Left colon (tissue), 2 donors: ENCODE results near the gene CYSRT1. TPM values are rescaled to one million over a fixed set of nuclear protein-coding genes. Genes with fewer than 3 reads are reported as not detected.

Experiments used
- ATAC-seq: fragments of 200-7000 bp; cut with Tn5 transposase; one replicate; pipeline ENCODE4 v1.9.1; 2020; ENCODE audit warnings: mild to moderate bottlenecking, moderate library complexity
- DNase-seq, 2 donors: peaks; one replicate each; pipeline ENCODE4 v3.0.0-alpha.2; 2020
- intact Hi-C, 2 donors: fragments of 100-400 bp; cut with DNase I in 1 of 2; cut with micrococcal nuclease in 1 of 2; formaldehyde crosslinking; loops; one replicate each; pipeline versions ENCODE4 v1.11.2 to v1.14.0; 2022; cut with DNase I, micrococcal nuclease
- total RNA-seq, 2 donors: library from RNA; stranded (reverse); fragmentation: NEBNext Ultra II Directional; extraction: Animal tissue kit (Norgen Biotek cat#: 25700); gene quantifications; one replicate each; pipeline ENCODE4 v1.2.1, GENCODE V29; 2021
- donor health status: DM: no; HTN: no; CAD: no.
- donor health status: DM: yes; HTN: yes; CAD: no.

Gene CYSRT1
- total RNA-seq, 2 donors from 2014 or later: 0.43 to 0.47 TPM

- intact Hi-C loops: no loop called here
- peak; percentile 83 for ATAC-seq
- peak; percentile 76 to 83 for DNase-seq
Observed at GRCh38 chr9:137269231-137269772, 44.3 kb downstream of the CYSRT1 start.

DNA sequence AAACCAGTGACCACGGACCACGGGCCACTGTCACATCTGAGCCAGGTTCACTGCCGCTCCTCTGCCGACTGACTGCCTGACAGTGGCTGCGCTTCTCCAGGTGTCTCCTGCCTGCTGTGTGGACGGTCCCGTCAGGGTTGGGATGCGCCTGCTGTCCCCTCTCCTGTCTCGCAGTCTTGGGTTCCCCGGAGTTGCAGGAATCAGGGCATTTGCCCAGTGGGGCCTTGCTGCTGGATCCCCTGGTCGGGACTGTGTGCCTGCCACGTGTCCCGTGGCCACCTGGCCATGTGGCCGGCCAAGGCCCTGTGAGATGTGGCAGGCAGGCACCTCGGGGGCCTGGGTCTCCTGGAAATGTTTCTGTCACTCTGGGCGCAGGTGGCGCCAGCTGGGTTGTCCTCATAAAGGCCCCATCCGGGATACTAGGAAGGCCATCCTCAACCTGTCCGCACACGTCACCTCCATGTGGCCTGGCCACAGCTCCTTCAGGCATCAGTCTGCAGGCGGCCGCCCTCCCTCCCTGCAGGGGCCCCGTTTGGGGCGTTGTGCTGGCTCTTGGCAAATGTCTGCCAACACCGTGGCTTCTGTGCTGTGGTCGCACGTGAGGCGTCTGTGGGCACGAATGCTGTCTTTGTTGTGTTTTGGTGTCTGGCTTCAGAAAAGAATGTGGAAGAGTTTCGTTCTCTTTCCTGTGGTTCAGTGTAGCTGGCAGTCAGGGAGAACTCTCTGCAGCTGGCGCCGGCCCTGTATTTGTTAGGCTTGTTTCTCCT lies 46.1 kb downstream of the CYSRT1 start:
- DNase-seq: no peak
- intact Hi-C loops: no loop called here

DNA sequence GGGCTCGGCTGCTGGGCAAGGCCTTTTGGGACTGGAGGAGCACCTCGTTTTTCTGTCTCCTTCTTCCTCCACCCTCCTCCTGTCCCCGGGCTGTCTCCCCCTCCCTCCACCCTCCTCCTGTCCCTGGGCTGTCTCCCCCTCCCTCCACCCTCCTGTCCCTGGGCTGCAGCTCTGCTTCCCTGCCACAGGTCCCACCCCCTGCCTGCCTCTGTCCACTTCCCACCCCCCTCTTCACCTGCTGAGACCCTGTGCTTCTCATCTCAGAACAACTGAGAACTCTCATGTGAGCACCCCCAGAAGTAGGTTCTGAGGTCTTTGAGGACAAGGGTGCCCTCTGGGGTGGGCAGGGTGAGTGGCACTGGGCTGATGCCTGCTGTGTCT lies 46.7 kb downstream of the CYSRT1 start:
- intact Hi-C loops: no loop called here
- ATAC-seq (no peak), DNase-seq (no peak)

More for the DNA sequence above, 46.1 kb downstream of the CYSRT1 start:
- no peak for ATAC-seq

DNA sequence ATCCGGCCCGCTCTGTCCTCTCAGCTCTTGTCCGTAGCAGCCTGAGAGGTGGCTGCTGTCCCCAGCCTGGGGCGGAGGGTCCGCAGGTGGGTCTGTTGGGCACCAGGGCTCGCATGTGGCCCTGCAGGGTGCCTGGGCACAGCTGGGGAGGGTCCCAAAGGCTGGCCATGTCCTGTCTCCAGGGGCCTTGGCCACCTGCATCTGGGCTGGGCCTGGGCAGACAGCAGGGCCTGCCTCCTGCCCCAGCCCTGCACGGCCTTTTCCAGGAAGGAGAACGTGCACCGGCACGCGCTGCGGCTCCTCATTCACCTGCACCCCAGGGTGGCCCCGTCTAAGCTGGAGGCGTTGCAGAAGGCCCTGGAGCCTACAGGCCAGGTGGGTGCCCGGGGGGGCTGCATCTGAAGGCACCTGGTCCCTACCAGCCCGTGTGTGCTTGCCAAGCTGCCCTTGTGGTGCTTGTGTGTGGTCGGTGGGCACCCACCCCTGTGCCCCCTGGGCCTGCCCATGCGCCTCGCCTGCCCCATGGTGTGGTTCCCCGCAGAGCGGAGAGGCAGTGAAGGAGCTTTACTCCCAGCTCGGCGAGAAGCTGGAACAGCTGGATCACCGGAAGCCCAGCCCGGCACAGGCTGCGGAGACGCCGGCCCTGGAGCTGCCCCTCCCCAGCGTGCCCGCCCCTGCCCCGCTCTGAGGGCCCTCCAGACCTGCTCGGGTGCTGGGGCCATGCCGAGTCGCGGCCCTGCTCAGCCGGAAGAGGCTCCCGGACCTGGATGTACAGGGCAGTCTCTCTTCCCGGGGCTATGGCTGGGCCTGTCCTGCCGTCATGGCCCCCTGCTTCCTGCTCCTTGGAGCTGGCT lies 47.5 kb downstream of the CYSRT1 start:
- no peak for ATAC-seq
- DNase-seq: no peak
- intact Hi-C loops: no loop called here

GRCh38 chr9:137273095-137273490 lies 48.1 kb downstream of the CYSRT1 start:
- DNase-seq (no peak), ATAC-seq (no peak)
- intact Hi-C loops: no loop called here

DNA sequence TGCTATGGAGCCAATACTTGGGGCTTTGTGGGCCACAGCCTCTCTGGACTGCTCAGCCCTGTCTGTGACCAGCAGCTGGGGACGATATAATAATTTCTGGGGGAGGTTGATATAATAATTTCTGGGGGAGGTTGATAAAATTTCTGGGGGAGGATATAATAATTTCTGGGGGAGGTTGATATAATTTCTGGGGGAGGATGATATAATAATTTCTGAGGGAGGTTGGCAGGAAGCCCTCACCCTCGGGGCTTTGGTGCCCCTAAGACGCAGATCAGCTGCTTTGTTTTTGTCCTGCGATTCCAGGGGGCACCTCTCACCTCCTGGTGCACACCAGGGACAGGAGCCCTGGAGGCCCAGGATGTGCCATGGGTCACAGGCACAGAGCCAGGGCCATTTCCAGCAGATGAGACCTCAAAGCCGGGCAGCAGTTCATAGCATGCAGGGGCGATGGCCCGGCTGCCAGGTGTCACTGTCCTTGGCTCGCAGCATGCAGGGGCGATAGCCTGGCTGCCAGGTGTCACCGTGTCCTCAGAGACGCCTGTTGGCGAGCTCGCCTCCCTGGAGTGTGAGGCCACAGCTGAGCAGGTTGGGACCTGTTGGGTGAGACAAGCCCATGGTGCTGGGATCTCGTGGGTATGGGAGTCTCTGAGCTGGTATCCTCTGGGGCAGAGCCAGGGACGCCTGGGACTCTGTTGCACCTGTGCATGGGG lies 48.8 kb downstream of the CYSRT1 start:
- DNase-seq (no peak), ATAC-seq (peak; percentile 2)
- intact Hi-C loops: no loop called here

DNA sequence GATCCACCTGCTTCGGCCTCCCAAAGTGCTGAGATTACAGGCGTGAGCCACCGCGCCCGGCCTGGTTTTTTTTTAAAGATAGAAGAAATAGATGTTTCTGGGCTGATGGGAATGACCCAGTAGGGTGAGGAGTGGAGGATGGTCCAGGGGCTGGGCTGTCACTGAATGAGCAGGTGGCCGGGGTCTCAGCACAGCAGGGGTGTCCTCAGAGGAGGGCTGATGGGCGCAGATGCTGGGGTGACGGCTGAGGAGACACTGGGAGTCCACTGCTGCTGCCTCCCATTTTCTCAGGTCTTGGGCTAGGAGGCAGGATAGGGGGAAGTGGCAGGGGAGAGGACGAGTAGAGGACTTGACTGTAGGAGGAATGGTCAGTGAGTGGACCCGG lies 50.2 kb downstream of the CYSRT1 start:
- DNase-seq (no peak), ATAC-seq (no peak)
- intact Hi-C loops: no loop called here

Other genes with a start within 250 kb of the CYSRT1 start
- 10 to 100 TPM in 1 of 2 donors, 1 to 10 TPM in 1; 8.7 to 36.9 TPM for gene PTGDS, start 247.7 kb upstream of the CYSRT1 start, total RNA-seq
- under 1 TPM in 1 of 2 donors, not detected in 1; 0.06 TPM for gene LCNL1, start 242.2 kb upstream of the CYSRT1 start, total RNA-seq
- gene PAXX, start 232.8 kb upstream of the CYSRT1 start, total RNA-seq: 10 to 100 TPM; 33.3 to 41.2 TPM
- 1 to 10 TPM; 3.2 to 3.8 TPM for gene CLIC3, start 228.6 kb upstream of the CYSRT1 start, total RNA-seq
- gene ABCA2, start 196.9 kb upstream of the CYSRT1 start, total RNA-seq: 10 to 100 TPM; 55.5 to 56.0 TPM
- not detected for gene FUT7, start 193.1 kb upstream of the CYSRT1 start, total RNA-seq
- 100 to 1,000 TPM; 170 to 204 TPM for gene NPDC1, start 179.0 kb upstream of the CYSRT1 start, total RNA-seq
- gene ENTPD2, start 171.1 kb upstream of the CYSRT1 start, total RNA-seq: 10 to 100 TPM; 25.0 to 26.3 TPM
- gene SAPCD2, start 154.6 kb upstream of the CYSRT1 start, total RNA-seq: 10 to 100 TPM; 10.3 to 16.8 TPM
- gene UAP1L1, start 147.7 kb upstream of the CYSRT1 start, total RNA-seq: 10 to 100 TPM; 13.0 to 18.2 TPM
- gene MAN1B1, start 138.2 kb upstream of the CYSRT1 start, total RNA-seq: 10 to 100 TPM; 50.0 to 53.5 TPM
- 10 to 100 TPM; 53.1 to 66.0 TPM for gene DPP7, start 110.4 kb upstream of the CYSRT1 start, total RNA-seq
- under 1 TPM; 0.46 to 0.47 TPM for gene GRIN1, start 86.0 kb upstream of the CYSRT1 start, total RNA-seq
- 10 to 100 TPM; 70.0 to 95.7 TPM for gene LRRC26, start 55.1 kb upstream of the CYSRT1 start, total RNA-seq
- gene TMEM210, start 53.1 kb upstream of the CYSRT1 start, total RNA-seq: under 1 TPM; 0.67 to 0.70 TPM
- 10 to 100 TPM; 50.6 to 64.1 TPM for gene ANAPC2, start 36.6 kb upstream of the CYSRT1 start, total RNA-seq
- 10 to 100 TPM; 56.7 to 68.8 TPM for gene SSNA1, start 36.5 kb upstream of the CYSRT1 start, total RNA-seq
- 100 to 1,000 TPM; 134 to 154 TPM for gene TPRN, start 24.4 kb upstream of the CYSRT1 start, total RNA-seq
- 10 to 100 TPM; 36.2 to 40.0 TPM for gene TMEM203, start 19.5 kb upstream of the CYSRT1 start, total RNA-seq
- 10 to 100 TPM; 12.1 to 18.8 TPM for gene NDOR1, start 19.5 kb upstream of the CYSRT1 start, total RNA-seq
- gene RNF208, start 2.9 kb upstream of the CYSRT1 start, total RNA-seq: 1 to 10 TPM; 5.1 to 9.7 TPM
- gene RNF224, start 2.3 kb downstream of the CYSRT1 start, total RNA-seq: not detected
- gene SLC34A3, start 5.7 kb downstream of the CYSRT1 start, total RNA-seq: not detected
- gene TUBB4B, start 16.1 kb downstream of the CYSRT1 start, total RNA-seq: 100 to 1,000 TPM; 353 to 486 TPM
- gene STPG3, start 26.1 kb downstream of the CYSRT1 start, total RNA-seq: not detected
- 10 to 100 TPM; 61.6 to 70.3 TPM for gene NELFB, start 30.2 kb downstream of the CYSRT1 start, total RNA-seq
- gene TOR4A, start 52.6 kb downstream of the CYSRT1 start, total RNA-seq: 10 to 100 TPM; 59.3 to 60.8 TPM
- 100 to 1,000 TPM; 163 to 181 TPM for gene NRARP, start 77.1 kb downstream of the CYSRT1 start, total RNA-seq
- 10 to 100 TPM; 44.1 to 57.3 TPM for gene EXD3, start 198.0 kb downstream of the CYSRT1 start, total RNA-seq
- 10 to 100 TPM; 33.3 to 42.6 TPM for gene NOXA1, start 198.2 kb downstream of the CYSRT1 start, total RNA-seq
- 100 to 1,000 TPM; 108 to 120 TPM for gene ENTPD8, start 216.2 kb downstream of the CYSRT1 start, total RNA-seq
- 10 to 100 TPM; 39.9 to 52.0 TPM for gene NSMF, start 234.2 kb downstream of the CYSRT1 start, total RNA-seq